Fibroblast of lung (primary cell): ENCODE results near the gene CNTN4.

Source experiments
- CTCF ChIP-seq, 2 donors: IDR thresholded peaks in 1 of 2; conservative IDR thresholded peaks in 1 of 2; 1 replicate in 1 of 2; 2 replicates in 1 of 2; pipeline ENCODE4 v1.5.1; 2011 to 2012; ENCODE audit warnings: low read length in 2 of 2, control low read depth in 1 of 2, inconsistent platforms in 1 of 2, low read depth in 1 of 2, mild to moderate bottlenecking in 1 of 2
- EZH2 ChIP-seq: IDR thresholded peaks from 2 replicates; pipeline ENCODE4 v1.5.1; 2012; ENCODE audit warnings: low read length, control low read depth, mild to moderate bottlenecking; ENCODE audit errors: missing control alignments

- no peak for TF ChIP-seq CTCF (conservative IDR thresholded peaks at IDR 0.05 in 1 of 2, IDR thresholded peaks at IDR 0.05 in 1 of 2; ENCODE audit: low read depth in 1 of 2, low read length in 2 of 2)
- no peak for TF ChIP-seq EZH2
These were observed 968.2 kb downstream of the CNTN4 start for GRCh38 chr3:3066910-3067309.
